ENCODE results near the gene TLX2.

TLX2 gene

GRCh38 chr2:74474481-74474880 lies 39.8 kb upstream of the TLX2 start:
- TF ChIP-seq BCL6B (tag by site-specific recombination; IDR thresholded peaks at IDR 0.05) = no peak
- TF ChIP-seq ZBTB8A (tag by site-specific recombination; IDR thresholded peaks at IDR 0.05) = no peak
- no peak for TF ChIP-seq ZNF654 (tag by site-specific recombination; IDR thresholded peaks at IDR 0.05; ENCODE audit: low read depth)
- no peak for TF ChIP-seq PRDM4 (tag by site-specific recombination; IDR thresholded peaks at IDR 0.05)
- no peak for TF ChIP-seq ZFP41 (tag by site-specific recombination; IDR thresholded peaks at IDR 0.05; ENCODE audit: borderline replicate concordance)
- TF ChIP-seq ZIC2 (tag by site-specific recombination; IDR thresholded peaks at IDR 0.05) = peak; percentile 25; the same call in 1 of the 2 replicates
- no peak for TF ChIP-seq ZNF132 (tag by site-specific recombination; IDR thresholded peaks at IDR 0.05; ENCODE audit: borderline replicate concordance)
- TF ChIP-seq ZNF121 (tag by site-specific recombination; IDR thresholded peaks at IDR 0.05) = no peak
- TF ChIP-seq ZNF558 (tag by site-specific recombination; IDR thresholded peaks at IDR 0.05) = no peak
- H3K4me1 ChIP-seq (ENCODE audit: control insufficient read depth, insufficient read depth, low read length) = 0 out of 2 replicates have a peak, but pooled peaks cover 2% of the 10 kb centered on the region
- no peak overlapping the region for H3K4me3 ChIP-seq (ENCODE audit: low read depth, low read length)
- no peak overlapping the region for H3K27ac ChIP-seq (ENCODE audit: extremely low read depth, low read depth, low read length)
- CTCF ChIA-PET = interaction anchor here (0.6 to 1.5 kb wide), 6 partner anchors 9 to 101 kb away, joined by 3 to 7 read pairs (median 3); no protein-coding TSS in a partner anchor
- POLR2A ChIA-PET = interaction anchor here (0.7 to 4.0 kb wide), 4 partner anchors 16 to 73 kb away, joined by 5 to 44 read pairs (median 8); partner anchors contain the start of genes DQX1 and WBP1
- peaks cover 40 to 45% of the 10 kb centered on the region in 2 experiments for H3K36me3 ChIP-seq (ENCODE audit: control insufficient read depth in 2 of 2, insufficient read depth in 1 of 2, low read length in 2 of 2)
- H3K9me3 ChIP-seq (ENCODE audit: control insufficient read depth, insufficient read depth, low read depth, low read length) = no peaks in the 10 kb centered on the region

GRCh38 chr2:74474899-74475298 lies 39.4 kb upstream of the TLX2 start:
- Histone ChIP-seq H3K4me3 (ENCODE audit: low read depth, low read length) (no peak overlapping the region), H3K27ac (ENCODE audit: extremely low read depth, low read depth, low read length) (no peak overlapping the region), H3K9me3 (ENCODE audit: control insufficient read depth, insufficient read depth, low read depth, low read length) (no peaks in the 10 kb centered on the region), H3K4me1 (ENCODE audit: control insufficient read depth, insufficient read depth, low read length) (0 out of 2 replicates have a peak, but pooled peaks cover 2% of the 10 kb centered on the region), H3K36me3 (ENCODE audit: control insufficient read depth in 2 of 2, insufficient read depth in 1 of 2, low read length in 2 of 2) (peaks cover 44 to 49% of the 10 kb centered on the region in 2 experiments)
- POLR2A ChIA-PET = interaction anchor here (0.9 kb wide), 1 partner anchor 51 kb away, joined by 9 read pairs; the partner anchor contains the start of gene DQX1
- CTCF ChIA-PET = interaction anchor here (0.8 to 1.5 kb wide), 5 partner anchors 8 to 171 kb away, joined by 3 to 7 read pairs (median 3); no protein-coding TSS in a partner anchor
- TF ChIP-seq ZNF121 (tag by site-specific recombination; IDR thresholded peaks at IDR 0.05) = no peak
- no peak for TF ChIP-seq ZNF140 (tag by site-specific recombination; IDR thresholded peaks at IDR 0.05)
- no peak for TF ChIP-seq ZNF624 (tag by site-specific recombination; IDR thresholded peaks at IDR 0.05)
- TF ChIP-seq ZNF792 (tag by site-specific recombination; IDR thresholded peaks at IDR 0.05) = no peak
- TF ChIP-seq ZFP3 (tag by site-specific recombination; IDR thresholded peaks at IDR 0.05; ENCODE audit: low read depth) = no peak
- no peak for TF ChIP-seq KLF8 (tag by site-specific recombination; IDR thresholded peaks at IDR 0.05)
- no peak for TF ChIP-seq ZBTB44 (tag by site-specific recombination; IDR thresholded peaks at IDR 0.05)
- no peak for TF ChIP-seq GLIS1 (tag by site-specific recombination; IDR thresholded peaks at IDR 0.05)
- no peak for TF ChIP-seq ZNF660 (tag by site-specific recombination; IDR thresholded peaks at IDR 0.05)
- no peak for TF ChIP-seq ZNF2 (tag by site-specific recombination; IDR thresholded peaks at IDR 0.05)
- no peak for TF ChIP-seq ZNF501 (tag by site-specific recombination; IDR thresholded peaks at IDR 0.05)
- no peak for TF ChIP-seq GLI4 (tag by site-specific recombination; IDR thresholded peaks at IDR 0.05)
- no peak for TF ChIP-seq ZNF785 (tag by site-specific recombination; IDR thresholded peaks at IDR 0.05)
- no peak for TF ChIP-seq ZNF335 (tag by site-specific recombination; conservative IDR thresholded peaks at IDR 0.05)
- no peak for TF ChIP-seq ZNF37A (tag by site-specific recombination; IDR thresholded peaks at IDR 0.05)
- TF ChIP-seq ZNF302 (tag by site-specific recombination; IDR thresholded peaks at IDR 0.05; ENCODE audit: low read depth) = no peak
- TF ChIP-seq ZNF623 (tag by site-specific recombination; IDR thresholded peaks at IDR 0.05) = no peak
- no peak for TF ChIP-seq TSHZ1 (tag by site-specific recombination; IDR thresholded peaks at IDR 0.05; ENCODE audit: borderline replicate concordance)

All from HEK293 (cell line).